GM12878 (cell line): ENCODE data around the gene GATAD2B. TPM values are rescaled to one million over a fixed set of nuclear protein-coding genes. Genes with fewer than 3 reads are reported as not detected.

ENCODE experiments used
- ATAC-seq: fragments of 200-7000 bp; cut with Tn5 transposase; 3 replicates; pipeline ENCODE4 v1.9.1; 2020; ENCODE audit warnings: mild to moderate bottlenecking, moderate library complexity
- BruUV-seq: library from RNA; stranded (reverse); fragments of 400-500 nt; replicated peaks from 2 replicates; lab custom pipeline; 2021; lab: Mats Ljungman, UMichigan
- CTCF ChIA-PET: fragments of 300-600 bp; sonication (Branson Sonifier 250); formaldehyde crosslinking; extraction: SDS; loops from one replicate; lab custom pipeline; 2021; ENCODE audit warnings: inconsistent platforms; lab: Yijun Ruan, JAX
- POLR2A ChIA-PET: fragments of 350-600 bp; formaldehyde crosslinking; extraction: SDS; loops from one replicate; lab custom pipeline; 2021; ENCODE audit warnings: inconsistent platforms; lab: Charles Lee
- RAD21 ChIA-PET: fragments of 300-600 bp; sonication (Branson Sonifier 250); formaldehyde crosslinking; loops from one replicate; lab custom pipeline; 2023; ENCODE audit warnings: antibody characterized with exemption; ENCODE audit not compliant: unreplicated experiment; lab: Charles Lee
- SMC1A ChIA-PET: fragments of 300-600 bp; sonication (Branson Sonifier 250); formaldehyde crosslinking; loops from one replicate; lab custom pipeline; 2023; ENCODE audit not compliant: unreplicated experiment, uncharacterized antibody; lab: Charles Lee
- DNase-seq: peaks from one replicate; pipeline ENCODE4 v3.0.0-alpha.2; 2011; ENCODE audit warnings: low read depth, low spot score
- FAIRE-seq: peaks from 3 replicates; lab custom pipeline; 2011; peaks lifted over from hg19 to GRCh38; lab: Jason Lieb, UNC
- H2AFZ ChIP-seq: 2 replicates; pipeline ENCODE4 v1.6.0; 2011; ENCODE audit warnings: low read depth, low read length, control low read depth; ENCODE audit not compliant: control insufficient read depth
- H3K27ac ChIP-seq: 2 replicates; pipeline ENCODE4 v1.5.1; 2011; ENCODE audit warnings: control low read depth; ENCODE audit not compliant: control insufficient read depth, insufficient read depth
- H3K27me3 ChIP-seq, 2 experiments: replicated peaks in 1 of 2; 2 replicates each; pipeline versions ENCODE4 v1.6.0 to v1.6.1; 2011; ENCODE audit warnings: low read length in 1 of 2; ENCODE audit not compliant: control insufficient read depth in 2 of 2, insufficient read depth in 2 of 2
- H3K36me3 ChIP-seq, 2 experiments: 2 replicates each; pipeline ENCODE4 v1.5.1; 2011; ENCODE audit warnings: low read length in 1 of 2; ENCODE audit not compliant: control insufficient read depth in 2 of 2, insufficient read depth in 2 of 2
- H3K4me1 ChIP-seq: 2 replicates; pipeline ENCODE4 v1.6.1; 2011; ENCODE audit warnings: mild to moderate bottlenecking, low read length, moderate library complexity, mixed read lengths; ENCODE audit not compliant: control insufficient read depth, insufficient read depth
- H3K4me2 ChIP-seq: 2 replicates; pipeline ENCODE4 v1.6.0; 2011; ENCODE audit warnings: control low read depth; ENCODE audit not compliant: control insufficient read depth, insufficient read depth
- H3K4me3 ChIP-seq: fragments of 200-600 bp; sonication (generic); 2 replicates; pipeline ENCODE4 v1.5.1; 2016
- H3K79me2 ChIP-seq: 2 replicates; pipeline ENCODE4 v1.6.0; 2011; ENCODE audit warnings: low read length; ENCODE audit not compliant: control insufficient read depth, insufficient read depth
- H3K9ac ChIP-seq: 2 replicates; pipeline ENCODE4 v1.8.0; 2011; ENCODE audit warnings: low read length, control low read depth, mixed read lengths; ENCODE audit not compliant: control insufficient read depth, insufficient read depth
- H3K9me3 ChIP-seq: replicated peaks from 3 replicates; pipeline ENCODE4 v1.5.1; 2011; ENCODE audit warnings: mild to moderate bottlenecking, low read length; ENCODE audit not compliant: control insufficient read depth, insufficient read depth
- H4K20me1 ChIP-seq: 2 replicates; pipeline ENCODE4 v1.6.0; 2011; ENCODE audit not compliant: control insufficient read depth, insufficient read depth
- ATF7 ChIP-seq: fragments of 450-650 bp; IDR thresholded peaks from 2 replicates; pipeline ENCODE4 v1.6.1; 2016; ENCODE audit warnings: low read depth, mild to moderate bottlenecking
- CEBPZ ChIP-seq: fragments of 150-350 bp; IDR thresholded peaks from 2 replicates; pipeline ENCODE4 v1.6.1; 2016; ENCODE audit warnings: low read depth, low read length
- DPF2 ChIP-seq: fragments of 450-650 bp; IDR thresholded peaks from 2 replicates; pipeline ENCODE4 v1.6.1; 2017; ENCODE audit warnings: mild to moderate bottlenecking
- MTA2 ChIP-seq: fragments of 450-650 bp; IDR thresholded peaks from 2 replicates; pipeline ENCODE4 v1.6.1; 2016; ENCODE audit warnings: low read depth, mild to moderate bottlenecking, moderate library complexity
- MYC ChIP-seq: IDR thresholded peaks from 2 replicates; pipeline ENCODE4 v1.6.1; 2011; ENCODE audit warnings: mild to moderate bottlenecking, low read length, moderate library complexity, inconsistent platforms; ENCODE audit not compliant: insufficient read depth, insufficient replicate concordance, insufficient read length, severe bottlenecking
- NR2C1 ChIP-seq: fragments of 450-650 bp; IDR thresholded peaks from 2 replicates; pipeline ENCODE4 v1.6.1; 2017; ENCODE audit warnings: antibody characterized with exemption, mild to moderate bottlenecking, moderate library complexity
- RBBP5 ChIP-seq: fragments of 200-600 bp; sonication (generic); conservative IDR thresholded peaks from 2 replicates; pipeline ENCODE4 v1.6.1; 2016
- SMAD5 ChIP-seq: IDR thresholded peaks from 2 replicates; pipeline ENCODE4 v1.6.1; 2016; ENCODE audit warnings: antibody characterized with exemption, low read depth
- SREBF1 ChIP-seq: IDR thresholded peaks from 2 replicates; pipeline ENCODE4 v1.6.1; 2012; ENCODE audit warnings: mild to moderate bottlenecking, low read length
- STAT1 ChIP-seq: fragments of 450-650 bp; conservative IDR thresholded peaks from 2 replicates; pipeline ENCODE4 v1.6.1; 2014; ENCODE audit warnings: antibody characterized with exemption, mild to moderate bottlenecking
- TAF1 ChIP-seq: IDR thresholded peaks from 2 replicates; pipeline ENCODE4 v1.6.1; 2011; ENCODE audit warnings: mild to moderate bottlenecking, low read depth, low read length, borderline replicate concordance
- YY1 ChIP-seq: IDR thresholded peaks from 2 replicates; pipeline ENCODE4 v1.6.1; 2011; ENCODE audit warnings: low read depth, mild to moderate bottlenecking, low read length
- ZNF687 ChIP-seq: fragments of 450-650 bp; IDR thresholded peaks from 2 replicates; pipeline ENCODE4 v1.6.1; 2017; ENCODE audit warnings: mild to moderate bottlenecking, moderate library complexity
- whole genome bisulfite sequencing: methylation state at CpG from one replicate; pipeline ENCODE4 v1.1.6; 2016; ENCODE audit warnings: low lambda C conversion rate; ENCODE audit not compliant: insufficient replicate concordance, insufficient coverage; ENCODE audit errors: missing lambda C conversion rate; 5-methylcytosine and 5-hydroxymethylcytosine counted together
- in situ Hi-C: fragments of 300-500 bp; cut with MboI; formaldehyde crosslinking; loops from 9 replicates; pipeline ENCODE4 v1.14.3; 2018; ENCODE audit warnings: mixed read lengths
- intact Hi-C: fragments of 100-400 bp; cut with micrococcal nuclease; formaldehyde crosslinking; loops from one replicate; pipeline ENCODE4 v1.14.2; 2022; ENCODE audit not compliant: unreplicated experiment
- polyA plus RNA-seq, 11 experiments: library from polyadenylated mRNA; depleted of rRNA in 4 of 11; unstranded in 6 of 11; stranded (reverse) in 5 of 11; fragments of >200 nt; fragmentation: Nextera tagmentation in 4 of 11; fragmentation: Illumina TruSeq in 1 of 11; extraction: Ambion mirVana in 4 of 11; extraction: Trizol in 1 of 11; gene quantifications; 1 replicate in 1 of 11; 2 replicates in 10 of 11; pipeline versions ENCODE4 v1.2.1 to v1.2.3, GENCODE V29; 2011 to 2016; ENCODE audit warnings: inconsistent platforms in 2 of 11, missing spikeins in 2 of 11, low read depth in 1 of 11
- total RNA-seq, 4 experiments: library from RNA; depleted of rRNA in 3 of 4; stranded (reverse); fragments of >200 nt in 3 of 4; fragmentation: Illumina TruSeq in 1 of 4; extraction: Trizol in 1 of 4; gene quantifications; 2 replicates each; pipeline versions ENCODE4 v1.2.1 to v1.2.3, GENCODE V29; 2013 to 2021

The GATAD2B gene
- total and polyA plus RNA-seq, 10 of the 15 experiments (the other 5 are each of a cell fraction or from before 2014, with no cell fraction given), result 2.4 to 63.1 (median 8.7) TPM

DNA sequence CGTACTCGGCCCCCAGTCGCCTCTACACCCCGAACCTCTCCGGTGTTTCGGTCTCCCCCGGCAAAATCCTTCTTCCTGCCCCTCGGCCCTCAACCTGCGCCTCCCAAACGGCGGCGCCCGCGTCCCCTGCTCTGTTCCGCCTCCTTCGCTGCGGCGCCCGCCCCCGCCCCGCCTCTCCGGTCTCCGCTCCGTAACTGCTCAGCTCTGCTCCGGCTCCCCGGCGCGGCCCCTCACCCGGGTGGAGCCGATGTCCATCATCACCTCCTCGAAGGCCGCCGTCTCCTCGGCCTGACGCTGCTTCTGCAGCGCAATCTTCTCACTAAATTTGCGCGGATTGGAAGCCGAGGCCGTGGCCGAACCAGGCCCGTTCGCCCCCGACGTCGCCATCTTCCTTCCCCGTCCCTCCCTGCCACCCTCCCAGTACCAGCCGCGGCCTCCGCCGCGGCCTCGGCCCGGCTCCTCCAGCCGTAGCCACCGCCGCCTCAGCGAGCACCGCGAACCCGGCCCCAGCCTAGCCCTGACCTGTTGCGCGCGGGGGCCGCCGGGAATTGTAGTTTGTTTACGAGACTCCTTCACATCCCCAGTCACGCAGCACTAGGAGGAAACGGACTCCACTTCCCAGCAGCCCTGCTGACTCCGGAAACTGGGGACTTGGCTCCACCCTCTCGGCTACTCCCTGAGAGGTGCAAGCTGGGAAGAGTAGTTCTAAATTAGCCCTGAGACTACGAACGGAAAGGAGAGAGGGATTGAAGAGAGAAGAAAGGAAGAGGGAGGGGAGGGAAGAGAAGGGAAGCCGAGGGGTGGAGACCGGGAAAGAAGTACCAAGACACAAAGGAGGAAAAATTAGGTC, 35.6 kb upstream of the GATAD2B start, which contains the start of gene CRTC2:
Gene CRTC2, minus strand, starts transcription at position 502 of the 850 bp plus-strand sequence. Its CDS starts 115 bp downstream, at position 387.
- FAIRE-seq, result peak; percentile 80
- H3K4me3 ChIP-seq, result peak within 1 kb of the TSS; percentile 89
- ATAC-seq, result peak; percentile 86
- SMC1A ChIA-PET, result interaction anchor here (0.8 to 6.9 kb wide), 4 partner anchors 9 to 28 kb away, joined by 3 to 31 read pairs (median 6); partner anchors contain the start of genes CREB3L4 and RAB13
- H3K4me1 ChIP-seq, result peaks cover 14% of the 10 kb centered on the region; the same call in 1 of the 2 replicates
- intact Hi-C loops, result no loop called here
- H3K9ac ChIP-seq, result peak within 1 kb of the TSS; percentile 64
- CTCF ChIA-PET, result interaction anchor here (0.7 to 5.0 kb wide), 3 partner anchors 12 to 313 kb away, joined by 3 to 27 read pairs (median 3); partner anchors contain the start of gene DENND4B
- H2AFZ ChIP-seq, result peak within 1 kb of the TSS; percentile 44
- peaks cover 73% of the 10 kb centered on the region for H3K79me2 ChIP-seq
- RAD21 ChIA-PET, result interaction anchor here (0.7 to 2.0 kb wide), 9 partner anchors 9 to 390 kb away, joined by 3 to 10 read pairs (median 4); partner anchors contain the start of genes CREB3L4, DENND4B and JTB
- in situ Hi-C loops, result no loop called here
- H3K27me3 ChIP-seq, result no peaks in the 10 kb centered on the region
- WGBS, result 2% methylated on average over 46 of the region's 75 CpGs
- H3K9me3 ChIP-seq, result no peaks in the 10 kb centered on the region
- peak; percentile 91 for DNase-seq
- H4K20me1 ChIP-seq, result peaks cover 12% of the 10 kb centered on the region; the same call in 1 of the 2 replicates
- POLR2A ChIA-PET, result interaction anchor here (0.6 to 5.5 kb wide), 13 partner anchors 8 to 842 kb away, joined by 3 to 38 read pairs (median 4); partner anchors contain the start of genes CREB3L4, DENND4B and JTB
- H3K36me3 ChIP-seq, result peaks cover 17 to 27% of the 10 kb centered on the region in 2 experiments
- peak within 1 kb of the TSS; percentile 96 for H3K4me2 ChIP-seq
- no TSS peak for BruUV-seq
- peak within 1 kb of the TSS; percentile 93 for H3K27ac ChIP-seq
- TF ChIP-seq SREBF1, result peak; percentile 90
- TF ChIP-seq YY1, result peak; percentile 74; the same call in 1 of the 2 replicates
- TF ChIP-seq MTA2, result peak; percentile 35; the same call in 1 of the 2 replicates
- TF ChIP-seq CEBPZ, result no peak
- TF ChIP-seq NR2C1, result peak; percentile 97
- TF ChIP-seq STAT1, result 0 out of 2 replicates have a peak, but pooled peaks have one; percentile 44
- no peak for TF ChIP-seq DPF2
- TF ChIP-seq ATF7, result 0 out of 2 replicates have a peak, but pooled peaks have one; percentile 12
- TF ChIP-seq TAF1, result no peak; the same call in 1 of the 2 replicates
- TF ChIP-seq SMAD5, result no peak; the same call in 1 of the 2 replicates
- TF ChIP-seq RBBP5, result no peak
- no peak for TF ChIP-seq MYC
- TF ChIP-seq ZNF687, result no peak
